GM04504 (cell line): Measurements from ENCODE around the gene GDPD3.

ENCODE experiments used
- DNase-seq: peaks from one replicate; pipeline ENCODE4 v3.0.0-alpha.2; 2012; ENCODE audit warnings: low read depth

GDPD3 gene

GRCh38 chr16:30095166-30096078, 17.9 kb downstream of the GDPD3 start:
- no peak for DNase-seq

GRCh38 chr16:30094541-30095165, 18.7 kb downstream of the GDPD3 start:
- no peak for DNase-seq

DNA sequence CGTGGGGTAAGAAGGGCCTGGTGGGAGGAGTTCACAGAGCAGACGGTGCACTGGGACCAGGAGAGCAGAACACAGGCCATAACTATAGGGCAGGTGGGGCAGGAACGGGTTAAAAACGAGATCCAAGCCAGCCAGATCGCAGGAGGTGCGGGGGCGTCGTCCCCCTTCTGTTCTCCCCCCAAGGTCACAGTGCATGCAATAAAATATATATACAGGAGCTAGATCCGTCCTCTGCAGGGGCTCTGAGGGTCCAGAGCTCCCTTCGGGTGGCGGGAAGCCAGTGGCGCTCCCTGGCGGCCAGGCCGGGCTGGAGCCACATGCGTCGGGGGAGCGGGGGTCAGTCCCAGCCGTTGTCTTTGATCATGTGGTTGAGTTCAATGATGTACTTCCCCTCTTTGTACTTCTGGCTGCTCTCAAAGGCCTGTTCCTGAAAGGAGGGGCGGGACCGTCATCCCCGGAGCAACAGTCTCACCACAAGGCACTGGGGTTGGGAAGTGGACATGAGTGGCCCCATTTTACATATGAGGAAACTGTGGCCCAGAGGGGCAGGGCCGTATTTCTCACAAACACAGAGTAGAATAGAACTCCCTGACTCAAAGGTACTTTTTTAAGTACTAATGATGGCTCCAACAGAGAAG, 20.8 kb downstream of the GDPD3 start:
- DNase-seq: no peak

DNA sequence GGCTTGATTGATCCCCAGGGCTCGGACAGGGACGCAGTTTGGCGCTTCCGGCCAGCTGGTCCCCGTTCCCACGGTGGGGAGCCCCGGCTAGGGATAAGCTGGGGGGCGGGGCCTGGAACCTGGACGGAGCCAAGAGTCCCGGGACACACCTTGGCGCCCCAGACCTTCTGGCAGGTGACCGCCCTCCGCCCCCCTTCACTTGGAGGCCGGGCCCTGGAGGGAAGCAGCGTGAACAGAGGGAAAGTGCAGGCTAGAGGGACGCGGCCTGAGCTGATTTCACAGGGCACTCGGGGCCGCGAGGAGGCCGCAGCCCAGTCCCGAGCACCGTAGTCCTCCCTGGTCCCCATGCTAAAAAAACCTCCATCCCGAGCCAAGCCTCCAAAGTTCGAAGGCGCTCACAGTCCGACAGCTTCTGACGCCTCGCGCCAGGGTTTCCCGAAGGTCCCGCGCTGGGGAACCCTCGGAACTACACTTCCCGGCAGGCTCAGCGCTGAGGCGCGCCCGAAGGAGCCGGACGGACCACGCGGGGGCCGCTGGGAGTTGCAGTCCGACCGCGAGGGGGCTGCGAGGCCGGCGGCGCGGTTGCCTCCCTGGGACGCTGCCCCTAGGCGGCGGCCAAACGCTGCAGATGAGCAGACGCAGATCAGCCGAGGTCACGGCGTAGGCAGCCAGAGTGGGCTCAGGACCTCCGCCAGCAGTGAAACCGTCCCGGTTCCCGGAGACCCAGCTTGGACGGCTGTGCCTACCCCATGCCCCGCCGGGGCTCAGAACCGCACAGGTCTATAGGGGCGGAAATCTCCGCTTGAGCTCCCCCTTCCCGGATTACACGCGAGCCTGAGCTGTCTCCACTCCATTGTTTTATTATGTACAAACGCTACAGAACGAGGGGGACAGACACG, 21.6 kb downstream of the GDPD3 start, which contains the start of gene TBX6:
Gene TBX6 (minus strand): TSS at position 451 of the 899 bp plus-strand sequence. CDS start 731 bp downstream, outside the sequence.
- DNase-seq: peak; percentile 75

- DNase-seq: no peak
Observed at GRCh38 chr16:30090610-30091331, 22.6 kb downstream of the GDPD3 start.

GRCh38 chr16:30088832-30089624, 24.3 kb downstream of the GDPD3 start:
- DNase-seq: no peak

- no peak for DNase-seq
Observed at GRCh38 chr16:30088237-30088831, 25.0 kb downstream of the GDPD3 start.

DNA sequence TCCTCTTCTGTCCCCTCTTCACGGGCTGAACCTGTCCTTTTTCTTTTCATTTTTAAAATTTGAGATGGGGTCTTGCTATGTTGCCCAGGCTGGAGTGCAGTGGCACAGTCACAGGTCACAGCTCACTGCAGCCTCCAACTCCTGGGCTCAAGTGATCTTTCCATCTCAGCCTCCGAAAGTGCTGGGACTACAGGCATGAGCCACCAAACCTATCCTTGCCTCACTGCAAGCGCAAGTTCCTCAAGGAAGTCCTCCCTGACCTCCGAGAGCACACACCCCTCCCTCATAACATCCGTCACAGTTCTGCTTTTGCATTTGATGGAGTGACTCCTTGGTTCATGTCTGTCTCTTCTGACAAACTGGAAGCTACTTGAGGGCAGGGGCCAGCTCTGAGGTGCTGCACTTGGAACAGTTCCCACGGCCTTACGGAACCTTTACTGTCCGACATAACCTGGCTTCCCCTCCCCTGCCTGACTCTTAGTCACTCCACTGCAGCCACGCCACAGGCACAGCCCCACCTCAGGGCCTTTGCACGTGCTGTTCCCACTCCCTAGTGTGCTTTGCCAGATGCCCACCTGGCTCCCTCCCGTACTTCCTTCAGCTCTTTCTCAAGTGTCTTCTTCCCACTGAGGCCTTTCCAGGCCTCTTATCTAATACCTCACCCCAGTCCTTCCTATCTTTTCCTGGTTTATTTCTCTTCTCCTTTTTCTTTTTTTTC, 26.0 kb downstream of the GDPD3 start:
- DNase-seq: no peak

DNA sequence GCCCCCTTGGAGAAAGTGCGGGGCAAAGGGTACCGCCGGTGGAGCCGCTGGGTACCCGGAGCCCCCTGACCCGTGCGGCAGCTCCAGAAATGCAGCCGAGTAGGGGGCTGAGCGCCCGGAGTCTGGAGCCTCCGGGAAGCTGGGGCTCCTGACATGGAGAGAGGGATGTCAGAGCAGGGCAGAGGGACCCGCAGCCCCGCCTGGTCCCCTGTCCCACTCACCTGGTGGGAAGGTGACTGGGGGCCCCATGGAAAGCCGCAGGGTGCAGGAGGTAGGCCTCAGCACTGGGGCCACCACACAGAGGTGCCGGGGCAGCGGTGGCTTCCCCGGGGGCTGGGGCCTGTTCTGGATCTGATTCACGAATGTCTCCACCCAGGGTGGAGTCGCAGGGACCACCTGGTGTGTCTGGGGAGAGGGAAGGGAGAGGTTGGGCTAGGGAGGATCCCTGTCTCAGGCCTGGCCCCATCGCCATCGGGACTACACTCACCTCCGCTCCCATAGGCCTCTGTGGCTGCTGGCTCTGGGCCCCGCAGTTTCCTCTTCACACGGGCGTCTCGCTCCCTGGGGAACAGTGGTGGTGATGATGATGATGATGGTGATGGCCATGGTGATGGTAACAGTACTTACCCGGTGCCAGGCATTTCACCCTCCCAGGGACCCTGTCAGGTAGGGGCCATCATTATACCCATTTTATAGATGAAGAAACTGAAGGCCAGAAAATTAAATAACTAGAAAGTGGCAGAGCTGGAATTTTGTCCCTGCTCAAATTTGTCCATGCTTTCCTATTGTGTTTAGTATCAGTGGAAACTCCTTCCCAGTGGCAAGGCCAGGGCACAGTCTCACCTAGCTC, 26.8 kb downstream of the GDPD3 start:
- no peak for DNase-seq

DNA sequence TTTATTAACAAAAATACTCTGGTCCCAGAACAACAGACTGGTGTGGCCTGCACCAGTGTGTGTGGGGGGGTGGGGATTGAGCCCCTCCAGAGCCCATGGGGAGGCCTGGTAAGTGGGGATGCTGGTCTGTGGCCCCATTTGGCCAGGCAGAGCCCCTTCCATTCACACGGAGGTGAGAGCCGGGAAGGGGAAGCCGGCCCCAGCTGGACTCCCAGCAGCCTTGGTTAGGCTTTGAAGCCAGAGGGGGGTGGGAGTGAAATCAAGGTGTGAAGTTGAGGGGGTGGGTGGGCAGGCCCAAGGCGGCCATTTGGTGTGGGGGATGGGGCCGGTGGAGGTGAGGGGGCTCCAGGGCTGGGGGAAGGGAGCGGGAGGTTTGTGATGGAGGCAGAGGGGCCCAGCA, 27.5 kb downstream of the GDPD3 start:
- DNase-seq: no peak

GRCh38 chr16:30085247-30085646, 28.1 kb downstream of the GDPD3 start:
- no peak for DNase-seq

- no peak for DNase-seq
Observed at GRCh38 chr16:30084816-30085159, 28.5 kb downstream of the GDPD3 start.

GRCh38 chr16:30084096-30084815, 29.1 kb downstream of the GDPD3 start:
- no peak for DNase-seq

- no peak for DNase-seq
Observed at GRCh38 chr16:30083216-30084055, 29.9 kb downstream of the GDPD3 start.

DNA sequence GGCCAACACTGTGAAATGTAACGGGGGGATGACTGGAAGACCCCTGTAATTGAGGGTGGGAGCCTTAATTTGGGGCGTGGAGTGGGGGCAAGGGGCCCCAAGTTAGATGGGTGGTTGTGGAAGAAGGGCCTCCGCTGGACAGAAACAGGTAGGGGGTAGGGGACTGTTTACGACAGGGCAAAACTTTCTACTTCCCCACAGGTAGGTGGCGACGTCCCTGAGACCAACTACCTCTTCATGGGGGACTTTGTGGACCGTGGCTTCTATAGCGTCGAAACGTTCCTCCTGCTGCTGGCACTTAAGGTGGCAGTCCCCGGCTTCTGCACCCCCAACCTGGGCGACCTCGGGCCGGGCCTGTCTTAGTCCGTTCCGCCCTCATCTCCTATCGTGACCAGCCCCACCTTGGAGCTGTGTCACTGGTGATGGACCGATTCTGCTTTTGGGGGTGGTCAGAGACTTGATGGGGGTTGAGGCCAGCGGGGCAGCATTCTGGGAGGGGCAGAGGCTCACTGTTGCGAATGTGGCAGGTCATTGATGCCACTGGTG, 30.7 kb downstream of the GDPD3 start:
- DNase-seq: no peak

DNA sequence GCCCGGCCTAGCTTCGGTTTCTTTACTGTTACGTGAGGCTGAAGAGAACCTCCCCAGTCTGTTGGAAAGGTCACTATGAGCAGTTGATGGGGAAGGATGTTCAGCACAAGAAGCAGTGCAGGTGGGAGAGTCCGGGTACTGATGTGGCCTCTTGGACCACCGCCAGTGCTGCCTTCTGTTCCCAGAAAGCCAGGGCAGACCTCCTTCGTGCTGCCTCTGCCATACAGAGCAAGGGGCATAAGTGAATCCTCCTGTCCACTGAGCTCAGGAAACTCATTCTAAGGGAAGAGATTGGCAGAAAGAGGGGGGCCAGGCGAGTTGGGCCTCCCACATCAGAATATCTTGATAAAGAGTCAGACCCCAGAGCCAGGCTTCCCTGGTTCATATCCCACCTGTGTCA, 33.9 kb downstream of the GDPD3 start:
- DNase-seq: no peak
